ENCODE results near the gene GUCY1A2.

Gene GUCY1A2

DNA sequence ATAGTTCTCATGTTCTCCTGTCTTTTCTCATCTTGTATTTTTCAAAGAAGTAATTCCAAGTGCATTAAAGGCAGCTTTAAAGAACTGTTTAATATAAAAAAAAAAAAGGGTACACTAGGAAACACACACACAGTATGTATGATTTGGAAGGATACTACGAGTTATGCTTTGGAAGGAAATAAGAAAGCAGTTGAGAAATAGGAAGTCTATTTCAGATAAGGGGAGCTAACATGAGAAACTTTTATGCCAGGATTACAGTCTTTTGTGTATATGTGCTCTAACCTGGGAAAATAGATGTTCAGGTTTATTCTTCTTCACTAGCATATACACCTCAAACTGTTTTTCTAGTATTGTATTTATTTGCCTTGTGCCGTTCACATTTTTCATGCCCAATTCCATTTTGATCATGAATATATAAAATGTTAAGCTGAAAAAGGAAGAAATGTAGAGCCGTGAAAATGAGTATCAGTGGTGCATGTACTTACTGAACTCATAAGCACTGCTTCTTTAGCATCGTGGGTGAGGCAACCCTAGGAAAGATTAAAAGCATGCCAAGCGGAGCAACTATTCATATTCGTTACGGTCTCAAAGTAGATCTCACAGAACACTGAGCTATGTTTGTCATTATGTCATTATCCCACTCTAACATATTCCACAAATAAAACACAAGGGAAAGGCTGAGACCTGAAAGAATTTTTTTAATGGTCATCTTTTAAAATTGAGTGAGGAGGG lies 59.6 kb downstream of the GUCY1A2 start:
- in situ Hi-C loops (cut with MboI; ENCODE audit: low sequenced_read_pairs) = no loop called here
- no peak for DNase-seq (ENCODE audit: low spot score in 2 of 2)

DNA sequence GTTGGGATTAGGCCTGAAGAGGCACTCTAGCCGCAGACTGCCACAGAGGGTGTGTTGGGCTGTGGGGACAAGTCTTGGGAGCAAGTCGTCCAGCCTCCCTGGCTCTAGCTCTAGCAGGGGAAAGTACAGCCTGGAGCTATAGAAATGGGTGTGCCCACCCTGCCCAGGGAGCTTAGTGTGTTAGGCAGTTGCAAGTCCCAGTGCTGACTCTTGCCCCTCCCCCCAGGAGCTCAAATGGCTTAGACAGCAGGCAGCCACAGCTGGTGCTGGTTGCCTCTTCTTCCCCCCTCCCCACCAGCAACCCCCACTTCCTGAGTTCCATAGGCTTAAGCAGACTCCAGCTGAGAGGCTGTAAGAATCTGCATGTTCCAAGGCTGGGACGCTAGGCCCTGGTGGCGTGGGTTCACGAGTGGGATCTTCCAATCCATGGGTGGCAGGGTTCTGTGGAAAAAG lies 61.2 kb downstream of the GUCY1A2 start:
- Histone ChIP-seq H3K4me3 (no peak overlapping the region), H3K36me3 (replicated peaks) (no peaks in the 10 kb centered on the region), H3K9me3 (no peaks in the 10 kb centered on the region; the same call in 1 of the 2 replicates), H3K4me1 (no peaks in the 10 kb centered on the region), H3K27me3 (ENCODE audit: low read depth) (no peaks in the 10 kb centered on the region)
- peak in 1 of 2 experiments; percentile 8 for DNase-seq (ENCODE audit: low spot score in 2 of 2)
- in situ Hi-C loops (cut with MboI; ENCODE audit: low sequenced_read_pairs) = no loop called here

More for the DNA sequence above, 59.6 kb downstream of the GUCY1A2 start:
- H3K4me1 ChIP-seq = no peaks in the 10 kb centered on the region
- H3K27me3 ChIP-seq (ENCODE audit: low read depth) = no peaks in the 10 kb centered on the region
- H3K9me3 ChIP-seq = no peaks in the 10 kb centered on the region; the same call in 1 of the 2 replicates
- H3K4me3 ChIP-seq = no peak overlapping the region
- no peaks in the 10 kb centered on the region for H3K36me3 ChIP-seq (replicated peaks)

DNA sequence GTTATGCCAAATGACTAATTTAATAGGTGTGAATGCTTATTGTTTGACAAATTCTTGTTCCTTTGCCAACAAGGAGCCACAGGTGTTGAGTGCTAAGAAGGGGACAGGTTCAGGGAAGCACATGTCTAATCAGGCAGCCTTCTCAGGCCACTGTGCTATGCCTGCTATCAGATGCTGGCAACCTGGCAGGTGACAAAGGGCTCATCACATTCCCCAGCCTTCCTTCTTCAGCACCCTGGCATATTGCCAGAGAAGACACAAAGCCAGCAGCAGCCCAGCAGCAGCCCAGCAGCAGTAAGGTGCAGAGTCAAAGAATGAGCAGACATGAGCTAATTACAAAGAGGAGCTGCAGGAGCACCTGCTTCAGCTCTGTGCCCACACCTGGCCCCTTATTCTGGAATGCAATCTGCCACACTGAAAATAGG lies 68.2 kb downstream of the GUCY1A2 start:
- H3K9me3 ChIP-seq = no peaks in the 10 kb centered on the region
- H3K27me3 ChIP-seq (ENCODE audit: low read depth) = no peaks in the 10 kb centered on the region
- no peak overlapping the region for H3K4me3 ChIP-seq
- no peaks in the 10 kb centered on the region for H3K36me3 ChIP-seq (replicated peaks)
- no peak for DNase-seq (ENCODE audit: low spot score in 2 of 2)
- H3K4me1 ChIP-seq = no peaks in the 10 kb centered on the region
- in situ Hi-C loops (cut with MboI; ENCODE audit: low sequenced_read_pairs) = no loop called here

DNA sequence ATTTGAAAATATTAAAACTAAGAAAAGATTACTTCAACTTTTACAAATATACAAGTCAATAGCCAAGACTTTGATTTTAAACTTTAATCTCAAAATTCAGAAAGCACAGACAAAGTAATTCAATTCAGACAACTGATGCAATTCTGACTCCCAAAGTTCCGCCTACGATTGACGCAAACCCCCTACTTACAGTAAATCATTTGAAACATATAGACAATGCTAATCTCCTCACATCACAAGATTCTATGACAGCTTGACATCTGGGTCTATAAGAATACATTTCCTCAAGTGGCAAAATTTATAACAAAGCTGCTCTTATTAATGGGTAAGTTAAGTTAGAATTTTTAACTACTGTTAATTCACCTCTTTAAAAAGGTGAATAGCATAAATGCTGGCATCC lies 75.2 kb downstream of the GUCY1A2 start:
- H3K36me3 ChIP-seq (replicated peaks) = no peaks in the 10 kb centered on the region
- no peaks in the 10 kb centered on the region for H3K4me1 ChIP-seq
- H3K9me3 ChIP-seq = no peaks in the 10 kb centered on the region
- H3K27me3 ChIP-seq (ENCODE audit: low read depth) = no peaks in the 10 kb centered on the region
- in situ Hi-C loops (cut with MboI; ENCODE audit: low sequenced_read_pairs) = no loop called here
- H3K4me3 ChIP-seq = no peak overlapping the region
- no peak for DNase-seq (ENCODE audit: low spot score in 2 of 2)

DNA sequence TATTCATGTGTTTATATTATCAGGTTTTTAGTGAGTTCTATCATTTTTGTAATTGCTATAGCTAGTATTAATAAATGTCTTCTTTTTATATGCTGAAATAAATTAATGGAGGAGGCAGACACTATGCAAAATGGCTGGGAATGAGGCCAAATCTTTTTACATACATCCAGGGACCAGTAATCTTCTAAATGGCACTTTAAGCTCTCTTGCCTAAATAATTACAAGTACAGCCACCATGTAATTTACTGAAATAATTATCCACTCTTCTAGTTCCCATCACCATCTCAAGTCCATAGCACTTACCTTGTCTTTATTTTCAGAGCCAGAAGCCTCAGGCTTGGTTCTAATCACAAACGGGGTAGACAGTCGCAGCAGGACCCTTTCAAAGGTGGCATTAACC lies 79.1 kb downstream of the GUCY1A2 start:
- in situ Hi-C loops (cut with MboI; ENCODE audit: low sequenced_read_pairs) = no loop called here
- DNase-seq (ENCODE audit: low spot score in 2 of 2) = no peak

DNA sequence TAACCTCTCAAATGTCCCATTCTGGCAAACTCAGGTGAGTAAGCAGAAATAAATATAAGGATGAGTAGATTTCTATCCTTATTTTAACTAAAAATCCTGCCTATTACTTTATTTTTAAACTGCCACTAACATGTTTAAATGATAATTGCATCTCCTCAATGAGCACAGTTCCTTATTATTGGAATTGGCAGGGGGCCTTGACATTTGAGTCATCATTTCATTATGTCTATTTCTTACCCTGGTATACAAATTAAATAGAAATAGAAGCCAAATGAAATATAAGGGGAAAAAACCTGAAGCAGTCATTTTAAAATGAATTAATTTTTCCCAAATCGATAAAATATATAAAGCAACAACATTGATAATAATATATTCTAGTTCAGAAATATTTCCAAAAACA lies 81.2 kb downstream of the GUCY1A2 start:
- Histone ChIP-seq H3K4me3 (no peak overlapping the region), H3K9me3 (no peaks in the 10 kb centered on the region), H3K36me3 (replicated peaks) (no peaks in the 10 kb centered on the region), H3K27me3 (ENCODE audit: low read depth) (no peaks in the 10 kb centered on the region), H3K4me1 (no peaks in the 10 kb centered on the region)
- in situ Hi-C loops (cut with MboI; ENCODE audit: low sequenced_read_pairs) = no loop called here
- no peak for DNase-seq (ENCODE audit: low spot score in 2 of 2)

More for the DNA sequence above, 79.1 kb downstream of the GUCY1A2 start:
- Histone ChIP-seq H3K4me3 (no peak overlapping the region), H3K27me3 (ENCODE audit: low read depth) (no peaks in the 10 kb centered on the region), H3K36me3 (replicated peaks) (no peaks in the 10 kb centered on the region), H3K4me1 (no peaks in the 10 kb centered on the region), H3K9me3 (no peaks in the 10 kb centered on the region)

DNA sequence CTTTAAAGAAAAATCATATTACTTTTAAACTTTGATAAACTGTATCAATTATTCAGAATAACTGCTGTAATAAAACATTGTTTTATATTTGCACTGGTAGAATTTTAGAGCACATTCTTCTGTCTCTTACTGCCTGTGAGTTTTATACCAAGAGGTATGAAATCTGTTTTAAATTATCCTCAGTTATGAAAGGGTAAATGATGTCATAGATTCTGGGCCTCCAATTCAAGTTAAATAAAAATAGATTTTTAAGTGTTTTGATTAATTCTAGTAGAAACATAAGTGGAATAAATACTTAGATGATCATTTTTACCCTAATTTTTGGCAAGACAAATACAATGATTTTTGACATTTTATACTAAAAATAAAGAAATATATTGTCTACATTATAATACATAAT lies 93.0 kb downstream of the GUCY1A2 start:
- no peaks in the 10 kb centered on the region for H3K9me3 ChIP-seq
- no peaks in the 10 kb centered on the region for H3K36me3 ChIP-seq (replicated peaks)
- no peaks in the 10 kb centered on the region for H3K4me1 ChIP-seq
- H3K4me3 ChIP-seq = no peak overlapping the region
- in situ Hi-C loops (cut with MboI; ENCODE audit: low sequenced_read_pairs) = no loop called here
- no peaks in the 10 kb centered on the region for H3K27me3 ChIP-seq (ENCODE audit: low read depth)
- DNase-seq (ENCODE audit: low spot score in 2 of 2) = no peak

DNA sequence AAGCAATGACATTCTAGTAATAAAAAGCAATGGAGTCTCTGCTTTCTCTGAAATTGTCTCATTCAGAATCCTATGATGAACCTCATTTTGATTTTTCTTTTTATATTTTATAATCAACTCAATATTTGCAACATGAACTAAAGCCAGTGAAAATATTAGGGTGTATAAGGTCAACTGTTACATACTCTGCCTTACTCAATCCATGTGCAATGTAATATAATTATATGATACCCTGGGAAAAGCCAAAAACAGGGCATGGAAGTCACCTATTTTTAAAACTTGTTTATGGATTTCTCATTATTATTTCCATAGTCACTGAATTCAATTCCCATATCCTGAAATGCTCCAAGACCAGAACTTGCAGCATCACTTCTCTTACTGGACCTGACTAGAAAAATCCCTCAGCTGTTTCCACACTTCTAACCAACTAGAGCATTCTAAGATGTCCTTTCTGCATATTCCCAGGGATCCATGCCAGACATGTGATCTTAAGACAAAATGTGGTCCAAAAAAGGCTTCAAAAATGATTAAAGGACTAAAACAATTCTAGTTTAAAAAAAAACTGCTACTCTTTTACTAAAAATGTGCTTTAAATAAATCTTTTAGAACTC lies 97.3 kb downstream of the GUCY1A2 start:
- Histone ChIP-seq H3K36me3 (replicated peaks) (no peaks in the 10 kb centered on the region), H3K9me3 (no peaks in the 10 kb centered on the region), H3K27me3 (ENCODE audit: low read depth) (no peaks in the 10 kb centered on the region), H3K4me3 (no peak overlapping the region), H3K4me1 (no peaks in the 10 kb centered on the region)
- DNase-seq (ENCODE audit: low spot score in 2 of 2) = no peak
- in situ Hi-C loops (cut with MboI; ENCODE audit: low sequenced_read_pairs) = no loop called here

DNA sequence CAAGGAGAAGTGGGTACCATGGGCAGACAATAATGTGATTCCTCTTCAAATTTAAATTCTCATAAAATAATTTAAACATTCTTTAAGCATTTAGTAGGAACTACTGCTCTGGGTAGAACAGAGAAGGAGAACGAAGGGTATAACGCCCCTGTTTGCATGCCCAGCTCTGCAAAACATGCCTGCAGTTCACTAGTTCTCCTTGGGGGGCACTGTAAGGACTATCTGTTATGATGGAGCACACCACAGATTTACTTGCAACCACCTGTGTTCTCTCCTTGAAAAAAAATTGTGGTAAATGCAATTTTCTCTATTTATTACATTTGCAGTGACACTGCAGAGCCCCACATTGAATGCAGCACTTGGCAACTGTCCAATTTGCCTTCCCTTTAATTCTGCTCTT lies 100.3 kb downstream of the GUCY1A2 start:
- H3K4me3 ChIP-seq = no peak overlapping the region
- in situ Hi-C loops (cut with MboI; ENCODE audit: low sequenced_read_pairs) = no loop called here
- DNase-seq (ENCODE audit: low spot score in 2 of 2) = no peak
- H3K9me3 ChIP-seq = no peaks in the 10 kb centered on the region
- no peaks in the 10 kb centered on the region for H3K4me1 ChIP-seq
- no peaks in the 10 kb centered on the region for H3K27me3 ChIP-seq (ENCODE audit: low read depth)
- H3K36me3 ChIP-seq (replicated peaks) = no peaks in the 10 kb centered on the region

DNA sequence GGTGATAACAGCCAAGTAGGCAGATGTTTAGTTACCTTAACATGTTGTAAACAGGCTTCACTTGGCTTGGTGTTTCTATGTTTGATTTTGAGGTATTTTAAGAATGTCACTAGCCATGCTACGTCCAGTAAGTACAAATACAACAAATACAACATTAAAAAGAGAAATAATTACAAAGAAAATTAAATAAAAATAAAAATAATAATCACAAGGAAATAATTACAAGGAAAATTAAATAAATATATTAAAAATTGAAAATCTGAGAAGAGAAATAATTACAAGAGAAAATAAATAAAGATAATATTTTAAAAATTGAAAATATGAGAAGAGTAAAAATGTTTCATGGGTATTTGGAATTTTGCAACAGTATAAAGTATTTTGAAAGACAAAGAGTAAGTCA lies 103.9 kb downstream of the GUCY1A2 start:
- in situ Hi-C loops (cut with MboI; ENCODE audit: low sequenced_read_pairs) = no loop called here
- Histone ChIP-seq H3K27me3 (ENCODE audit: low read depth) (no peaks in the 10 kb centered on the region), H3K36me3 (replicated peaks) (no peaks in the 10 kb centered on the region), H3K4me3 (no peak overlapping the region), H3K9me3 (no peaks in the 10 kb centered on the region), H3K4me1 (no peaks in the 10 kb centered on the region)
- DNase-seq (ENCODE audit: low spot score in 2 of 2) = no peak

DNA sequence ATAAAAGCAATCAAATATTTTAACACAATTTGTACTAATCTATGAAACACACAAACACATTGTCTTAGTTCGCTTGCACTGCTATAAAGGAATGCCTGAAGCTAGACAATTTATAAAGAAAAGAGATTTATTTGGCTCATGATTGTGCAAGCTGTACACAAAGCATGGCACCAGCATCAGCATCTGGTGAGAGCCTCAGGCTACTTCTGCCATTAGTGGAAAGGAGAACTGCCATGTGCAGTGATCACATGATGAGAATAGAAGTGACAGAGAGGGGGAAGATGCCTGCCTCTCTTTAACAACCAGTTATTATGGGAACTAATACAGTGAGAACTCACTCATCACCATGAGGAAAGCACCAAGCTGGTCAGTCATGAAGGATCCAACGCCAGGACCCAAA lies 105.1 kb downstream of the GUCY1A2 start:
- no peaks in the 10 kb centered on the region for H3K9me3 ChIP-seq
- H3K4me3 ChIP-seq = no peak overlapping the region
- no peak for DNase-seq (ENCODE audit: low spot score in 2 of 2)
- H3K36me3 ChIP-seq (replicated peaks) = no peaks in the 10 kb centered on the region
- H3K4me1 ChIP-seq = no peaks in the 10 kb centered on the region
- in situ Hi-C loops (cut with MboI; ENCODE audit: low sequenced_read_pairs) = no loop called here
- no peaks in the 10 kb centered on the region for H3K27me3 ChIP-seq (ENCODE audit: low read depth)

DNA sequence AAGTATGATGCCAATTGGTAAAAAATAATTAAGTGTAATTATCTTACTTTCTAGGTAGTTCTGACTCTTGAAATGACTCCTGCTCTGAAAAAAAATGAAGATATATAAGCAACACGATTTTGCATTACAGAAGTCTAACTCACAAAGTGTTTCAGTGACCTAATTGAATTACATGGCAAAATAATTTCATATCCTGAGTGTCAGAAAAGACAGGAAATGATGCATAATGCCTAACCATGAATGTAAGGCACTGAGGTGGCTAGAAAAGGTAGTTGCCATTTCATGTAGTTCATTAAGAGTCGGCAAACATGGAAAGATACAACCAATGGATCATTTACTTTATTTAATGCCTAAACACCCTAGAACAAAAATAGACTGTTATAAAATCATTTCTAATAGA lies 113.5 kb downstream of the GUCY1A2 start:
- Histone ChIP-seq H3K4me1 (no peaks in the 10 kb centered on the region), H3K4me3 (no peak overlapping the region), H3K36me3 (replicated peaks) (no peaks in the 10 kb centered on the region), H3K27me3 (ENCODE audit: low read depth) (no peaks in the 10 kb centered on the region), H3K9me3 (no peaks in the 10 kb centered on the region)
- DNase-seq (ENCODE audit: low spot score in 2 of 2) = no peak
- in situ Hi-C loops (cut with MboI; ENCODE audit: low sequenced_read_pairs) = no loop called here

DNA sequence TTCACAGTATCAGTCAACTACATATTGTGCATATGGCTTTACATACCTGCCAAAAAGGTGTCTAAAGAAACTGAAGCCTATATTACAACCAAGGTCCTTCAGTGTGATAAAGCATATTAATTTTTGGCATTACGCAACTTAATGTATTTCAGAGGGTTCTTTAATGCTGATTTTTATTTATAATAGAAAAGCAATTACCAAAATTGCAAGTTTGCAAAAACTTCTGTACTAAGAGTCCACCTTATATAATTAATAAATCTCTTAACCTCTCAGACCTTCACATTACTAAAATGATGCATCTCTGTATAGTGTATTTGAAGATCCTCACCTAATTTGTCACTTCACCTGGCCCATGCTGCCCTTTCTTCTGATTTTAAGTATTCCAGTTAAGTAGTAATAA lies 128.6 kb downstream of the GUCY1A2 start:
- Histone ChIP-seq H3K4me3 (no peak overlapping the region), H3K9me3 (no peaks in the 10 kb centered on the region), H3K36me3 (replicated peaks) (no peaks in the 10 kb centered on the region), H3K27me3 (ENCODE audit: low read depth) (no peaks in the 10 kb centered on the region; the same call in 1 of the 2 replicates), H3K4me1 (no peaks in the 10 kb centered on the region)
- no peak for DNase-seq (ENCODE audit: low spot score in 2 of 2)
- in situ Hi-C loops (cut with MboI; ENCODE audit: low sequenced_read_pairs) = no loop called here

DNA sequence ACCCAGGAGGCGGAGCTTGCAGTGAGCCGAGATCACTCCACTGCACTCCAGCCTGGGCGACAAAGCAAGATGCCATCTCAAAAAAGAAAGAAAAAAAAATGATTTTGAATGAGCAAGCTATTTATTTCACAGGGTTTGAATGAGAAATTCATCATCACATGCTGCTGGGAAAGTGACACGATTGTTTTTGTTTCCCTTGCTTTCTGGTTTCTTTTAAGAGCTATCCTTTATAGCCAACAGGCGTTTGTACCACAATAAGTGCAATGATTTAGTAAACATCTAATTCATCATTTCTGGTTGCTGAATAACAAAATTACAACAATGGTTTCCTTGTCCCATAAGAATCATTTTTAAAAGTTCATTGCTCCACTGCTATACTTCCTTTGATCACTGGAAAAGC lies 129.9 kb downstream of the GUCY1A2 start:
- H3K4me1 ChIP-seq = no peaks in the 10 kb centered on the region
- in situ Hi-C loops (cut with MboI; ENCODE audit: low sequenced_read_pairs) = no loop called here
- H3K9me3 ChIP-seq = no peaks in the 10 kb centered on the region
- DNase-seq (ENCODE audit: low spot score in 2 of 2) = no peak
- no peak overlapping the region for H3K4me3 ChIP-seq
- no peaks in the 10 kb centered on the region for H3K36me3 ChIP-seq (replicated peaks)
- H3K27me3 ChIP-seq (ENCODE audit: low read depth) = no peaks in the 10 kb centered on the region; the same call in 1 of the 2 replicates
